ES-I3 (cell line): Measurements from ENCODE around the gene KRT37.
"Not testable (repeated sequence)": the region's sequence is repeated elsewhere in the genome, so short reads cannot be mapped to it uniquely, and the experiment has no call there.

Experiments used
- H3K36me3 ChIP-seq: 2 replicates; pipeline ENCODE4 v1.6.1; 2013; ENCODE audit warnings: mild to moderate bottlenecking, low read length, control low read depth, moderate library complexity; ENCODE audit not compliant: insufficient read depth
- H3K4me1 ChIP-seq: 2 replicates; pipeline ENCODE4 v1.6.1; 2013; ENCODE audit warnings: mild to moderate bottlenecking, control low read depth, low read length; ENCODE audit not compliant: insufficient read depth
- H3K9ac ChIP-seq: 2 replicates; pipeline ENCODE4 v1.6.1; 2013; ENCODE audit warnings: low read depth, mild to moderate bottlenecking, low read length, moderate library complexity
- H3K9me3 ChIP-seq: 2 replicates; pipeline ENCODE4 v1.6.1; 2013; ENCODE audit warnings: mild to moderate bottlenecking, low read length, moderate library complexity; ENCODE audit not compliant: control insufficient read depth, insufficient read depth

KRT37 gene

DNA sequence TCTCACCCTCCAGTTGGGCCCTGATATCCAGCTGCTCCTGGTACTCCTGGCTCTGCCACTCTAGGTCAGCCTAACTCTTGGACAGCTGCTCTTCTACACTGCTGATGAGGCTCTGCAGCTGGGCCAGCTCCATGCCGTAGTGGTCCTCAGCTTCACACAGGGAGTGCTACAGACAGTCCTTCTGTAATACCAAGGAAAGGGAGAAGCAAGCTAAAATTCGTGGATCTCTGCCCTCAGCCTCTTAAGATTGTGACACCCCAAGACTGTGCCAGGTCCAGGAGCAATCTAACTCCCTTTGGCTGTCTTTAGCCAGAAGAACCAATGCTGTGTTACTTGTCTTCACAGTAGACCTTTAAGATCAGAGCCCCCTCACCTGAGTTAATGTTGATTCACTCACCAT is 24.1 kb upstream of the KRT37 start:
- H3K9ac ChIP-seq = no peak overlapping the region
- H3K4me1 ChIP-seq = no peaks in the 10 kb centered on the region
- no peaks in the 10 kb centered on the region for H3K36me3 ChIP-seq
- peaks cover 2% of the 10 kb centered on the region for H3K9me3 ChIP-seq

- no peaks in the 10 kb centered on the region for H3K36me3 ChIP-seq
- no peak overlapping the region for H3K9ac ChIP-seq
- peaks cover 2% of the 10 kb centered on the region for H3K9me3 ChIP-seq
- no peaks in the 10 kb centered on the region for H3K4me1 ChIP-seq
These were observed 22.4 kb upstream of the KRT37 start for GRCh38 chr17:41446806-41447205.

DNA sequence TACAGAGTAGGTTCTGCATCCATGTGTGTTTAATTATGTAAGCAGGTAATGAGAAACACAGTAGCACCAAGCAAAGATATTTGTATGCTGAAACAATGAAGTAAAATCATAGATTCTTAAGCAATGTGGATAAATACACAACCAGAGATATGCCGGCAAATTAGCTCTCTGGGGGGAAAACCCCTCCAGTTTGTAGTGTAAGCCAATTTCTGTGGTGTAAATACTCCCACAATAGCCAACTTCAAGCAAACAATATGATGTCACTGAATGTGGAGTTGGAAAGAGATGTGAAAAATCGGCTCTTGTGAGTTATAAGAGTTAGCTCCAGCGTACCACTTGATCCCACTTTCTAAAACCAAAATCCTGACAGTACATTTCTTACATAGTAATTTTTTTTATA is 20.3 kb upstream of the KRT37 start:
- Histone ChIP-seq H3K9ac (no peak overlapping the region), H3K36me3 (no peaks in the 10 kb centered on the region)

GRCh38 chr17:41444186-41444585 is 19.8 kb upstream of the KRT37 start:
- Histone ChIP-seq H3K36me3 (no peaks in the 10 kb centered on the region), H3K4me1 (no peaks in the 10 kb centered on the region), H3K9ac (no peak overlapping the region), H3K9me3 (no peaks in the 10 kb centered on the region)

More for the DNA sequence above, 20.3 kb upstream of the KRT37 start:
- Histone ChIP-seq H3K9me3 (no peaks in the 10 kb centered on the region), H3K4me1 (no peaks in the 10 kb centered on the region)

GRCh38 chr17:41442739-41443138 is 18.4 kb upstream of the KRT37 start:
- H3K36me3 ChIP-seq = no peaks in the 10 kb centered on the region
- no peaks in the 10 kb centered on the region for H3K4me1 ChIP-seq
- no peak overlapping the region for H3K9ac ChIP-seq
- H3K9me3 ChIP-seq = no peaks in the 10 kb centered on the region

GRCh38 chr17:41440531-41441033 is 16.2 kb upstream of the KRT37 start, which contains the start of gene KRT38:
Gene KRT38 (minus strand): TSS chr17:41440983. CDS start chr17:41440921, 62 bp downstream.
- Histone ChIP-seq H3K36me3 (no peaks in the 10 kb centered on the region), H3K9me3 (no peaks in the 10 kb centered on the region), H3K4me1 (no peaks in the 10 kb centered on the region), H3K9ac (no peak within 1 kb of the TSS)

DNA sequence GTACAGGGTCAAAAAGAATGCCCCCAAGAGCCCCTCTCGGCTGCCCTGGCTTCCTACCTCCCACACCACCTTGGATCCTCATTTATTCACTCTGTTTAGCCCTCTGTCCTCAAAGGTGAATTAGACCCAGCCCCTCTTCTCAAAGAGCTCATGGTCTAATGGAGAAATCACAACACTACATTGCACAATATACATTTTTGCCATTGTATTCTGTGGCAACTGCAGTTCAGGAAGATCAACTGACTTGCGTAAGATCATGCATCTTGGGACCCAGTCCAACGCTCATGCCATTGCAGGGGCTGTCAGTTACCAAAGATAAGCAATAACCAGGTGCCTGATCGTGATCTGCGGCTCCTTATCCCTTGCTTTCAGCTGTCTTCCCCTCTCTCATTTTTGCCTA is 15.0 kb upstream of the KRT37 start:
- H3K4me1 ChIP-seq = no peaks in the 10 kb centered on the region
- no peaks in the 10 kb centered on the region for H3K9me3 ChIP-seq

DNA sequence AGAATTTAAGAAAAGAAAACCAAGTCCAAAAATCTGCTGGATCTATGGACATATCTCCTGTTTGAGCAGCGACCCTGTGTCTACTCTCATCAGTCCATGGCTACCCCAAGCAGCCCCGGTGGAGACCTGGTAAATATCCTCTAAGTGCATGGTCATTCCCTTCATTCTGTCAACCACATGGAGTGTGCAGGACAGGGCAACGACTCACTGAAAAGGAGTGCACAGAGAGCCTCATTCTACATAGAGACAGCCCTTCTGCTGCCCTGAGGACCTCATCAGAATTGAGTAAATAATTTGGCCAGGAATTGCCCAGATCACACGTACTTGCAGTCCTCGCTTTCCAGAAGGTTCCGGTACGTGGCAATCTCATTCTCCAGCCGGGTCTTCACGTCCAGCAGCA is 13.4 kb upstream of the KRT37 start:
- Histone ChIP-seq H3K36me3 (no peaks in the 10 kb centered on the region), H3K4me1 (no peaks in the 10 kb centered on the region), H3K9me3 (no peaks in the 10 kb centered on the region), H3K9ac (no peak overlapping the region)

More for the DNA sequence above, 15.0 kb upstream of the KRT37 start:
- Histone ChIP-seq H3K9ac (no peak overlapping the region), H3K36me3 (no peaks in the 10 kb centered on the region)

- no peak overlapping the region for H3K9ac ChIP-seq
- H3K36me3 ChIP-seq = no peaks in the 10 kb centered on the region
- H3K4me1 ChIP-seq = no peaks in the 10 kb centered on the region
- no peaks in the 10 kb centered on the region for H3K9me3 ChIP-seq
These were observed 12.9 kb upstream of the KRT37 start for GRCh38 chr17:41437254-41437653.

DNA sequence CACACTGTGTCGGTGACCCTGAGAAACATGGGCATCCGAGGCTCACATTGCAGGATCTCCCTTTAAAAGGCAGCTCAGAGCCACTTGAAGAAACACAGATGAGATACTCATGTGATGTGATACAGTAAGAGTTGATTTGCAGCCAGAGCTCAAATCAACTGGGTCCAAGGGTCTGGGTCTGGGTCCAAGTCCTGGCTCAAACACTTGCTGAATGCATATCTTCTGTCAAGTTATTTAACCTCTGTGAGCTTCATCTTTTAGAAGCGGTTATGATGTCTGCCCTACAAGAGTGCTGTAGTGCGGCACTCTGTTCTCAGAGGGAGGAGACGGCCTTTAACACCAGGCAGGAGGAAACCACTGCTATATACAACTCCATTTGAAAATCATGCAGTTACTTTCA is 10.0 kb upstream of the KRT37 start:
- Histone ChIP-seq H3K9me3 (no peaks in the 10 kb centered on the region), H3K9ac (no peak overlapping the region), H3K4me1 (no peaks in the 10 kb centered on the region), H3K36me3 (no peaks in the 10 kb centered on the region)

- Histone ChIP-seq H3K9ac (no peak overlapping the region), H3K36me3 (no peaks in the 10 kb centered on the region), H3K9me3 (no peaks in the 10 kb centered on the region), H3K4me1 (no peaks in the 10 kb centered on the region)
These were observed 9.6 kb upstream of the KRT37 start for GRCh38 chr17:41434005-41434404.

DNA sequence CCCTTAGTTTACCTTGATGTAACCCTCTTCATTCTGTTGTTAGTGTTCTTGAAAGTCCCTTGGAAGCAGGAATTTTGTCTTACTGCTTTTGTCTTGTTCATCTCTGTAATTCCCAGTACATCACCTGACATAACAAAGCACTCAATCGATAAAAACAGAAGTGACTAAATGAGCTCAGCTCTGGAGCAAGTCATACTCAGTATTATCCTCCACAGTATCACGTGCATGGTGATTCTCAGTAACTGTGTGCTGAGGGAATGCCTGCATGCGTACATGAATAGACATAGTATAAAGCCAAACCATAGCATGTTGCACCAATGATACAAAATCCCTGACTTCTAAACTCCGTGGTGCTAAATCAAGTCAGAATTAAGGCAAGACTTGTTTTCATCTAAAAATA is 9.2 kb upstream of the KRT37 start:
- H3K4me1 ChIP-seq = no peaks in the 10 kb centered on the region
- H3K9me3 ChIP-seq = no peaks in the 10 kb centered on the region
- H3K36me3 ChIP-seq = no peaks in the 10 kb centered on the region
- H3K9ac ChIP-seq = no peak overlapping the region

DNA sequence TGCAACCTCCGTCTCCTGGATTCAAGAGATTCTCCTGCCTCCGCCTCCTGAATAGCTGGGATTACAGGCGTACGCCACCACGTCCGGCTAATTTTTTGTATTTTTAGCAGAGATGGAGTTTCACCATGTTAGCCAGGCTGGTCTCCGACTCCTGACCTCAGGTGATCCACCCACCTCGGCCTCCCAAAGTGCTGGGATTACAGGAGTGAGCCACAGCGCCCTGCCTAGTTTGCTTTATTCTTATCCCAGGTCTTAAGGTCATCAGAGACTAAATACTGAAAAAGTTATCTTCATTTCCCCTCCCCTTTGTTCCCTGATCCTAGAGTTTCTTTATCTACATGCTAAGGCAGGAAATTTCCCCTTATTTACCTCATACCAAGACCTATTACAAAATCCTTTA is 6.0 kb upstream of the KRT37 start:
- not testable (repeated sequence) for H3K4me1 ChIP-seq, H3K36me3 ChIP-seq, H3K9ac ChIP-seq, H3K9me3 ChIP-seq

- H3K9ac ChIP-seq = no peak overlapping the region
- no peaks in the 10 kb centered on the region for H3K9me3 ChIP-seq
- H3K36me3 ChIP-seq = no peaks in the 10 kb centered on the region
- no peaks in the 10 kb centered on the region for H3K4me1 ChIP-seq
These were observed 5.3 kb upstream of the KRT37 start for GRCh38 chr17:41429667-41430066.

- H3K9ac ChIP-seq = no peak overlapping the region
- H3K9me3 ChIP-seq = no peaks in the 10 kb centered on the region
- no peaks in the 10 kb centered on the region for H3K4me1 ChIP-seq
- H3K36me3 ChIP-seq = no peaks in the 10 kb centered on the region
These were observed 4.4 kb upstream of the KRT37 start for GRCh38 chr17:41428591-41429291.
